Articular chondrocyte of knee joint (primary cell): ENCODE data around the gene RAB3C. TPM values are rescaled to one million over a fixed set of nuclear protein-coding genes. Genes with fewer than 3 reads are reported as not detected.

Experiments used
- total RNA-seq: library from RNA; depleted of rRNA; stranded (reverse); fragments of >200 nt; gene quantifications from 2 replicates; pipeline ENCODE4 v1.2.3, GENCODE V29; 2012

RAB3C gene
- not detected in 2 replicates for total RNA-seq

DNA sequence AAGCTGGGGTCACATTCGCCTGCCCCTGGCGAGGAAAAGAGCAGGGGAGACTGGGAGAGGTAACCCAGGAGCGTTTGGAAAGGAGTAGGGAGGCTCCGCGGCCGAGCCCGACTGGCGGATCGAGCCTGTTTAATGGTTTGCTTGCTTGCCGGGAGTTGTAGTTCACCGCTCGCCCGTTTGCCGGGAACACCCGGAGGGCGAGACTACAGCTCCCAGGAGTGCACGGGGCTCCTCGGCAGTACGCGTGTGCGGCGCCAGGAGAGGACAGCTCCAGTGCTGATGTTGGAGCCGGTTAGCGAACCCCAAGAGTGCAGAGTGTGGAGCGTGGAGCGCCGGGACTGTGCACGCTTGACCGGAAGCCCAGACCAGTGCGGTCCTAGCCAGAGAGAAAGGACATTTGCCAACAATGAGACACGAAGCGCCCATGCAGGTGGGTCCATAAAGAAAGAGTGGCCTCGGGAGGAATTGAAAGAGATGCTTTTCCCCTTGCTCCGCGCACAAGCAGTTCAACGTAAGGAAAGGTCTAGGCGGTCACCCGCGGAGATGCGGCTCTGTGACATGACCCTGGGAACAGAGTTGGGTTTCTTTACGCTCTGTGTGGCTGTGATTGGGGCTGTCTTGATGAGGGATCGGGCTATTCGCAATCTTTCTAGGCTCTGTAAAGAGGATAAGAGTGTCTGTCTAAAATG lies at the start of gene RAB3C:
Gene RAB3C, plus strand, starts transcription at position 273 of the 689 bp plus-strand sequence. Its CDS starts 134 bp downstream, at position 407.

Other genes starting within 250 kb of the RAB3C start
- gene PLK2, start 123.0 kb upstream of the RAB3C start, total RNA-seq, result 132 and 233 TPM in 2 replicates
- gene GAPT, start 91.6 kb upstream of the RAB3C start, total RNA-seq, result not detected in 2 replicates